ENCODE measurements around the gene NDC1. TPM values are rescaled to one million over a fixed set of nuclear protein-coding genes. Genes with fewer than 3 reads are reported as not detected.

The NDC1 gene
- total RNA-seq, 1 donor from 2014 or later, result 8.6 TPM

GRCh38 chr1:53804181-53804580 is 33.9 kb downstream of the NDC1 start:
- no peak for TF ChIP-seq CTCF (IDR thresholded peaks at IDR 0.05)
- H3K4me3 Mint-ChIP-seq (ENCODE audit: unreplicated experiment), result no peak overlapping the region
- H3K9me3 Mint-ChIP-seq (ENCODE audit: low read depth), result no peaks in the 10 kb centered on the region
- no peak for DNase-seq (ENCODE audit: low spot score)
- no peak overlapping the region for H3K27ac Mint-ChIP-seq (ENCODE audit: unreplicated experiment)
- no peaks in the 10 kb centered on the region for H3K27me3 Mint-ChIP-seq (ENCODE audit: low read depth)
- peaks cover 14% of the 10 kb centered on the region for H3K4me1 Mint-ChIP-seq (ENCODE audit: low read depth)
- peaks cover 5% of the 10 kb centered on the region for H3K36me3 Mint-ChIP-seq (ENCODE audit: low read depth)

GRCh38 chr1:53800621-53801020 is 37.5 kb downstream of the NDC1 start:
- no peak overlapping the region for H3K27ac Mint-ChIP-seq (ENCODE audit: unreplicated experiment)
- no peak for TF ChIP-seq CTCF (IDR thresholded peaks at IDR 0.05)
- no peaks in the 10 kb centered on the region for H3K9me3 Mint-ChIP-seq (ENCODE audit: low read depth)
- no peaks in the 10 kb centered on the region for H3K4me1 Mint-ChIP-seq (ENCODE audit: low read depth)
- DNase-seq (ENCODE audit: low spot score), result no peak
- no peak overlapping the region for H3K4me3 Mint-ChIP-seq (ENCODE audit: unreplicated experiment)
- no peaks in the 10 kb centered on the region for H3K27me3 Mint-ChIP-seq (ENCODE audit: low read depth)
- peaks cover 7% of the 10 kb centered on the region for H3K36me3 Mint-ChIP-seq (ENCODE audit: low read depth)

GRCh38 chr1:53799141-53799540 is 39.0 kb downstream of the NDC1 start:
- Mint-ChIP-seq H3K4me1 (ENCODE audit: low read depth) (no peaks in the 10 kb centered on the region), H3K27me3 (ENCODE audit: low read depth) (no peaks in the 10 kb centered on the region), H3K27ac (ENCODE audit: unreplicated experiment) (no peak overlapping the region), H3K4me3 (ENCODE audit: unreplicated experiment) (no peak overlapping the region), H3K9me3 (ENCODE audit: low read depth) (no peaks in the 10 kb centered on the region), H3K36me3 (ENCODE audit: low read depth) (peaks cover 14% of the 10 kb centered on the region)
- no peak for TF ChIP-seq CTCF (IDR thresholded peaks at IDR 0.05)
- DNase-seq (ENCODE audit: low spot score), result no peak

- DNase-seq (ENCODE audit: low spot score), result no peak
- TF ChIP-seq CTCF (IDR thresholded peaks at IDR 0.05), result no peak
- peaks cover 19% of the 10 kb centered on the region for H3K36me3 Mint-ChIP-seq (ENCODE audit: low read depth)
- H3K27me3 Mint-ChIP-seq (ENCODE audit: low read depth), result no peaks in the 10 kb centered on the region
- no peak overlapping the region for H3K27ac Mint-ChIP-seq (ENCODE audit: unreplicated experiment)
- no peaks in the 10 kb centered on the region for H3K4me1 Mint-ChIP-seq (ENCODE audit: low read depth)
- no peak overlapping the region for H3K4me3 Mint-ChIP-seq (ENCODE audit: unreplicated experiment)
- H3K9me3 Mint-ChIP-seq (ENCODE audit: low read depth), result no peaks in the 10 kb centered on the region
Measured at GRCh38 chr1:53792806-53793205, 45.3 kb downstream of the NDC1 start.

GRCh38 chr1:53787655-53788054 is 50.4 kb downstream of the NDC1 start:
- H3K4me1 Mint-ChIP-seq (ENCODE audit: low read depth), result peaks cover 3% of the 10 kb centered on the region
- no peaks in the 10 kb centered on the region for H3K9me3 Mint-ChIP-seq (ENCODE audit: low read depth)
- no peak overlapping the region for H3K4me3 Mint-ChIP-seq (ENCODE audit: unreplicated experiment)
- no peak for DNase-seq (ENCODE audit: low spot score)
- peaks cover 9% of the 10 kb centered on the region for H3K36me3 Mint-ChIP-seq (ENCODE audit: low read depth)
- no peak overlapping the region for H3K27ac Mint-ChIP-seq (ENCODE audit: unreplicated experiment)
- TF ChIP-seq CTCF (IDR thresholded peaks at IDR 0.05), result no peak
- H3K27me3 Mint-ChIP-seq (ENCODE audit: low read depth), result no peaks in the 10 kb centered on the region
